Stimulated activated naive CD8-positive, alpha-beta T cell treated with anti-CD3 and anti-CD28 coated beads, Interleukin-15, amount 100 ng/mL, for 72 hours (primary cell): ENCODE data around the gene BLM.
A peak's percentile ranks its signal among the peaks of the same experiment; 100 is the strongest.

ENCODE experiments used
- ATAC-seq: fragments of 150-1000 bp; cut with Tn5 transposase; 2 replicates; pipeline ENCODE4 v1.10.0; 2021; ENCODE audit warnings: mild to moderate bottlenecking, moderate library complexity
- DNase-seq, 2 donors: peaks; one replicate each; pipeline ENCODE4 v3.0.0; 2021 to 2022
- H3K27ac Mint-ChIP-seq, 2 donors: one replicate each; pipeline ENCODE4 v1.8.0; 2022; ENCODE audit warnings: mild to moderate bottlenecking in 2 of 2, mixed read lengths in 2 of 2, moderate library complexity in 2 of 2
- H3K27me3 Mint-ChIP-seq: one replicate; pipeline ENCODE4 v1.8.0; 2022; ENCODE audit warnings: mixed read lengths
- H3K4me1 Mint-ChIP-seq: one replicate; pipeline ENCODE4 v1.8.0; 2022; ENCODE audit warnings: mild to moderate bottlenecking, mixed read lengths
- H3K4me3 Mint-ChIP-seq, 2 donors: one replicate each; pipeline ENCODE4 v1.8.0; 2022; ENCODE audit warnings: mild to moderate bottlenecking in 2 of 2, mixed read lengths in 2 of 2, moderate library complexity in 1 of 2
- H3K9me3 Mint-ChIP-seq, 2 donors: one replicate each; pipeline ENCODE4 v1.8.0; 2022; ENCODE audit warnings: mixed read lengths in 2 of 2

BLM gene

DNA sequence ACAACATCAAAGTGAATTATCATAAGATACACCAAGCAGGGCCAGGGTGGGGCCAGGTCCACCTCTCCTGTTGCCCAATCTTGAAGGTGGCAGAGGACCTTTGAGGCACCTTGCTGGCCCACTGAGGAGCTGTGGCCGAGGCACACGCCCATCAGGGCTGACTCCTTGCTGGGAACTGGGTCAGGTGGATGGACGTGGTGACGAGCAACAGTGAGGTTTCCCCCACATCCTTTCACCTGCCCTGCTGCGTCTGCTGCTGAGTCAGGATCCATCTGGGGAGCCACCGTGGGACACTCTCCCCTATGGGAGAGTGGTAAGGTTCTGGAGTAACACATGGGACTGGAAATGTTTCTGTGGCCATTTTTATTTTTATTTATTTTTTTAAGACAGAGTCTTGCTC, 134.0 kb downstream of the BLM start:
- peak overlapping the region; percentile 76 to 83 for H3K4me3 Mint-ChIP-seq
- H3K9me3 Mint-ChIP-seq: peaks cover 6 to 10% of the 10 kb centered on the region in 2 donors
- H3K27me3 Mint-ChIP-seq: no peaks in the 10 kb centered on the region
- H3K4me1 Mint-ChIP-seq: peaks cover 64% of the 10 kb centered on the region
- H3K27ac Mint-ChIP-seq: peak overlapping the region; percentile 69 to 98
- peak; percentile 57 for ATAC-seq
- DNase-seq: peak in 1 of 2 donors; percentile 84

DNA sequence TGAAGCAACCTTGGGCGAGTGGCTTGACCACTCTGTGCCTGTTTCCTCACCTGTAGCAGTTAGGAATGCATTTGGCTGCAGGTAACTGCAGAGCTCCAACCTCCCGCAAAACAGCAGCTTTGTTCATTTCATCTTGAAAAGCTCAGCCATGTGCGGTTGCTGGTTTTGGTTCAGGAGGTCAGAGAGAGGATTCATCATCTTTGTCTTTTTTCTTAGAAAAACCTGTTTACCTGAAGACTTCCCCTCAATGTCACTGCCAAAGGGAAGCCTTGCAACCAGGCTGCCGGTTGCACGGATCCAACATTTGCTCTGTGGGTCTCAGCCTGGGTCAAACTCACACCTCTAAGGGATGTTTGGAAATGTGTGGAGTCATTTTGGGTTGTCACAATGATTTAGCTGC, 134.8 kb downstream of the BLM start:
- Mint-ChIP-seq H3K4me3 (peak overlapping the region; percentile 76 to 83), H3K27ac (peak overlapping the region; percentile 92 to 98), H3K9me3 (peaks cover 6 to 10% of the 10 kb centered on the region in 2 donors), H3K4me1 (peaks cover 67% of the 10 kb centered on the region), H3K27me3 (no peaks in the 10 kb centered on the region)
- DNase-seq (peak in 1 of 2 donors; percentile 74), ATAC-seq (peak; percentile 7)

DNA sequence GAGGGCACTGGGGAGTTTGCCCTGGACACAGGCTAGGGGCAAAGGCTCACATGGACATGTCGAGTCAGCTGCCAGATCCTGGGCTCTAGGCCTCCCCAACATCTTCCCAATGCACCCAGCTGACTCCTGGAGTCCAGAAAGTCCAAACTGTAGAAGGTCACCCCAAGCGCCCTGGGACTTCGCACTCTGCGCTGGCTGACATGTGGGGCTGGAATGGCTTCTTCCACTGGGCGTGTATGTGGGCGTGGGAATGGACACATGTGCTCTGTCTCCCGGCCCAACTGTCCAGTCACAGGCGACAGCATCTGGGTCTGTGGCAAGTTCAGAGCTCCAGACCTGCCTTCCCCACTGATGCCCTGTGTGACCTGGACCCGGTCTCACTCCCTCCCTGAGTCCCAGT, 138.0 kb downstream of the BLM start:
- H3K9me3 Mint-ChIP-seq: peaks cover 6 to 10% of the 10 kb centered on the region in 2 donors
- H3K4me3 Mint-ChIP-seq: peak overlapping the region in 1 of 2 donors; percentile 35
- no peak for ATAC-seq
- peaks cover 93% of the 10 kb centered on the region for H3K4me1 Mint-ChIP-seq
- peak overlapping the region in 1 of 2 donors; percentile 91 for H3K27ac Mint-ChIP-seq
- no peak for DNase-seq
- H3K27me3 Mint-ChIP-seq: no peaks in the 10 kb centered on the region

DNA sequence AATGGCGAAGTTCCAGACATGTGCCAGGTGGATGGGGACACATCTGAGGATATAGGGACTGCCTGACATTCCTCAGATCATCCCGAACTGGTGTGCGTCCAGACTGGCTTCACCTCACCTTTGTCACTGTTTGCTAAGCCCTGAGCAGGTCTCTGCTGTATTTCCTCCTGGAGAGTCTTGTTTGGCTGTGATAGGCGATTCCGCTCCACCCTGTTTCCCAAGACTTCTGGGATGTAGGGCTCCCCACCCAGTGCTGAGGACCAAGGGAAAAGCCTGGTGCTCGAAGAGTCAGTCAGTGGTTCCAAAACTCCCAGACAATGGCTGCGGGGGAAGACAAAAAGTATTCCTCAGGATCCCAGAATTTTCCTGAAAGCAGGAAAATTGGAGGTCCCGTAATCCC, 140.2 kb downstream of the BLM start:
- Mint-ChIP-seq H3K4me3 (peak overlapping the region in 1 of 2 donors; percentile 49), H3K9me3 (peaks cover 0 to 6% of the 10 kb centered on the region in 2 donors), H3K4me1 (peaks cover 73% of the 10 kb centered on the region), H3K27me3 (no peaks in the 10 kb centered on the region), H3K27ac (peak overlapping the region in 1 of 2 donors; percentile 86)
- ATAC-seq: no peak
- DNase-seq: no peak

DNA sequence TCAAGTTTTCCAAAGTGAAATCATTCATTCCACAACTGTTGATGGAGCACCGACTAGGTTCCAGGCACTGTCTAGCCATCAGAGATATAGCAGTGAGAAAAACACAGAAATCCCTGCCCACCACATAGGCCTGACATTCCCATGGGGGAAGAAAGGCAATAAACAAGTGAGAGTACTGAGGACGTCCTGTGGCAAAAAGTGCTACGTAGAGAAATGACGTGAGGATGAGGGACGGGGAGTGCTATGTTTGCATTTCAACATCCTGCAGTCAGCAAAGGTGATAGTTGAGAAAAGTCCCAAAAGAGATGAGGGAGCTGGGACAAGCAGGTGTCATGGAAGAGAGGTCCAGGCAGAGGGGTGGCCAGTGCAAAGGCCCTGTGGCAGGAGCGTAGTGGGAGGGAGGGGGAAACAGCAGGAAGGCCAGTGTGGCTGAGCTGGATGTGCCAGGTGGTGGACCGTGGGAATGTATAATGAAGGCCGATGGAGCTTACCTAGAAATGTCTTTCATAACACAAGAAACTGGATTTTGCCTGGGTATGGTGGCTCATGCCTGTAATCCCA, 140.8 kb downstream of the BLM start:
- no peak for ATAC-seq
- Mint-ChIP-seq H3K27me3 (no peaks in the 10 kb centered on the region), H3K4me3 (peak overlapping the region in 1 of 2 donors; percentile 12), H3K9me3 (peaks cover 0 to 6% of the 10 kb centered on the region in 2 donors), H3K4me1 (peaks cover 68% of the 10 kb centered on the region), H3K27ac (peak overlapping the region in 1 of 2 donors; percentile 75)
- DNase-seq: no peak

DNA sequence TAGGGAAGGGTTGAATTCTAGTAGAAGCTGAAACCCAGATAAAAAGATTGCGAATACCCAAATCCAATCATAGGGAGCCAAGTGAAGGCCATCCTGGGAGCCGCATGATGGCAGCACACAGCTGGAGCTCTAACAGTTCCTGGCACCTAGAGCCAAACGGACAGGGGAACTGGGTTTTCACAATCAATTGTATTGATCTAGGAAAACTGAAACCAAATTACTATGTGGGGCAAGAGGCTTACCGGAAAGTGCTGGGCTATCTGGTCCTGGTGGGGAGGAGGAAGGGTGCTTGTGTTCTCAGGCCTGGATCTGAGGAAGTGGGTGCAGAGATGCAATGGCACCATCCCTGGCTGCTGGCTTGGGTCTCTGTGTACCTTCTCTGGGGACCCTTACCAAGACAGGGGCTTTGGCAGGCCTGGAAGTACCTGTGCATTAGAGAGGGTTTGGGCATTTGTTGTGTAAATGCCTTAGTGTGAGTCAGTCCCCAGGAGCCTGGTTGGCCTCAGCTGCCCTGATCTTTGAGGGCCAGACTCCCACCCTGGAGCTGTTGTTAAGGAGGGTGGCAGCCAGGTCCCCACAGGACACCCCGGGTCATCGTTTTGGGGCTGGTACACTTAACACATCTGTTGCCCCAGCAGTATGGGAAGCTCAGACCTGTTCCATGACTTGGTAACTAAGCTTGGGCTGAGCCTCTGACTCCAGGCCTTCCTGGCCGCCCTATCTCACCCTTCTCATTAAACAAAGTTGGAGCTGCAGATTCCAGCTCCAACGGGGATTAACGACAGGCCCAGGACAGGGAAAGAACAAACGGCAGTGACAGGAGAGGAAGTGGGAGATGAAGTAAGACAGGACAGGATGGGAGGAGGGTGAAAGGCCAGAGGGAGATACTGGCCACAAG, 142.3 kb downstream of the BLM start:
- H3K4me1 Mint-ChIP-seq: peaks cover 64% of the 10 kb centered on the region
- ATAC-seq: no peak
- H3K27ac Mint-ChIP-seq: peak overlapping the region; percentile 49 to 83
- H3K27me3 Mint-ChIP-seq: no peaks in the 10 kb centered on the region
- no peak for DNase-seq
- H3K9me3 Mint-ChIP-seq: peaks cover 0 to 2% of the 10 kb centered on the region in 2 donors
- H3K4me3 Mint-ChIP-seq: no peak overlapping the region

DNA sequence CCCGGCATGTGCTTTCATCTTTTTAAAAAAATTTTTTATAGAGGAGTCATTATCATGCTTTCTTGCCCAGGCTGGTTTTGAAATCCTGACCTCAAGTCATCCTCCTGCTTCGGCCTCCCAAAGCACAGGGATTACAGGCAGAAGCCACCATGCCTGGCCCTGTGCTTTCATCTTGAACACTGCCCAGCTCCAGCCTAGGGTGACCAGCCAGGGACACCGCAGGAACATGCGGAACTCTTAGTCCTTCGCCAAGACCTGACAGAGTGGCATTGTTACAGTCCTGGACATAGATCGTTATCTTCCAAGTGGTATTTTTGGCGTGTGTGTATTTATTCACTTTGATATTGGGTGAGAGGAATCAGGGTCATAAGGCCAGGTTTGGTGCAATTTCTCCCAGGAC, 143.3 kb downstream of the BLM start:
- no peaks in the 10 kb centered on the region for H3K9me3 Mint-ChIP-seq

DNA sequence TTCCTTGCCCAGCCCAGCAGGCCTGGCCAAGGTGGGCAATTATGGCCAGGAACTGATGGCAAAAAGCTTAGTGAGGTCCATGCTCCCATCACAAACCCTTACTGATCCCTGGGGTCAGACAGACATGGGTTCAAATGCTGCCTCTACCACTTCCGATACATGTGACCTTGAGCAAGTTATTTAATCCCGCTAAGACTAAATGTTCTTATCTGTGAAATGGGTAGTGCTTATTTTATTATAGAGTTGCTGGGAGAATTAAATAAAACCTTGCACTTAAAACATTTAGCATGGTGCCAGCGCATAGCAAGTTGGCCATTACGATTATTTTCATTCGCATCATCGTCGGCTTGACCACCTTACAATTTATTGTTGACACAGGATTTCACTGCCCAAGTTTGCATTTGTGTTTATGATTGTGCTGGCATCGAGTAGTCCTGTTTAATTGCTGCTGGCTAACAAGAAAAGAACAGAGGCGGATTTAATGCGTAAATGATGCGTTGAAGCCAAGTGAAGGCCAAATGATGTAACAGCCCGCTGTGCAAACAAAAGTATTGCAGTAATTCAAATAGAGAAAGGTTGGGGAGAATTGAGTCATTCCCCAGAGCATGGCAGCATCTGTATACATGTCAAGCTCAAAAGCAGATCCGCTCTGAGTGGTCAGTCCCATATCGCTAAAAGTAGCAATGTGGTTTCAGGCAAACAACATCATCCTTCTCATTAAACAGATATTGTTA, 144.0 kb downstream of the BLM start:
- Mint-ChIP-seq H3K27ac (no peak overlapping the region), H3K4me1 (peaks cover 48% of the 10 kb centered on the region), H3K9me3 (no peaks in the 10 kb centered on the region), H3K4me3 (no peak overlapping the region), H3K27me3 (no peaks in the 10 kb centered on the region)
- ATAC-seq (no peak), DNase-seq (no peak)

More for the DNA sequence above, 143.3 kb downstream of the BLM start:
- DNase-seq: no peak
- ATAC-seq: no peak
- H3K27ac Mint-ChIP-seq: peak overlapping the region in 1 of 2 donors; percentile 10
- H3K4me1 Mint-ChIP-seq: peaks cover 54% of the 10 kb centered on the region
- no peak overlapping the region for H3K4me3 Mint-ChIP-seq
- no peaks in the 10 kb centered on the region for H3K27me3 Mint-ChIP-seq

DNA sequence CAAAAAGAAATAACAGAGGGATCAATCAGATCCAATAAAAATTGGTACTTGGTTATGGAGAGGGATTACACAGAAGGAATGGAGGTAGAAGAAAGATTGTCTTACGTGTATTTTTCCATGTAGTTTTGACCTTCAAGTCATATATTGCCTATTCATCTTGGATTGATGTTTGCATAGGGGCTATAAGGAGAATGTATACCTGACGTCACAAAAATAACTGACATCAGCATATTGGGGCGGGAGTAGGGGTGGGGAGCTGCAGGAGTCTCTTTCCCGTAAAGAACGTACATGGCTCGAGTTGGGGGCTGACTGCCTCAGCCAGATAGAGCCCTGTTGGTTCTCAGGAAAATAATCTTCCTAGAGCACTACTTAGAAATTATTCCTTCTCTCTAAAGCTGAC, 145.3 kb downstream of the BLM start:
- no peak for ATAC-seq
- H3K4me1 Mint-ChIP-seq: peaks cover 34% of the 10 kb centered on the region
- H3K9me3 Mint-ChIP-seq: no peaks in the 10 kb centered on the region
- H3K27ac Mint-ChIP-seq: no peak overlapping the region
- peaks cover 9% of the 10 kb centered on the region for H3K27me3 Mint-ChIP-seq
- H3K4me3 Mint-ChIP-seq: no peak overlapping the region
- no peak for DNase-seq

DNA sequence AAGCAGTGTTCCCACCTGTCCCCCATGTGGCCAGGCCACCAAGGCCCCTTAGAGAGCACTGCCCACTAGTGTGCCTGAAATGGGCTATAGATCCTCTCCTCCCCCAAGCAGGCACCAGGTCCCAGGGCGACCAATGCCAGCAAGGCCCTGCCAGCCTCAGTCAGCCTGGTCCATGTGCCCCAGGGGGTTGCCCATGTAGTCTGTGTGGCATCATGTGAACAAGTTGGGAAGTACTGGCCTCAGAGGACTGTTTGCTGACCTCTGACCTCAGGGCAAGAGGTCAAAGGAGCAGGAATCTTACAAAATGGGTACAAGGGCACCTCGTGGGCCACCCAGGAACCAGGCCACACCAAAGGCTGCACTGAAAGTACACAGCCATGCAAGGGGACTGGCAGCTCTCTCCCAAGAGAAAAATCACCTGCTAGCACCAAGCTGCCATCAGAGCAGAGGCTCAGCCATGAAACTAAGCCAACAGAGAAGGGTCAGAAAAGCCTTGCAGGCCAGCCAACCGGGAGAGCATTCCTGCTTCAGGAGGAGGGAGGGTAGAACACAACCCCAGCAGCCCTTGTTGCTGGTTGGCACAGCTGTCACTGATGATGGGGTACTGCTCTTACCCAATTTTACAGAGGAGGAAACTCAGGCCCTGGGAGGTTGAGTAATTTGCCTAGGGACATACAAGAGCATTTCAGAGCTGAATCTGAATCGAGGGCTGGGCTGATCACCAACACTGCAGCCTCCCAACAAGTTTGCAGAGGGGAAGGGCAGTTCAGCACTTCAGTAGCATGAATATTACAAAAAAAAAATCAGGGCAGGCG, 146.0 kb downstream of the BLM start:
- DNase-seq (no peak), ATAC-seq (no peak)
- peaks cover 9% of the 10 kb centered on the region for H3K27me3 Mint-ChIP-seq
- H3K9me3 Mint-ChIP-seq: no peaks in the 10 kb centered on the region
- peaks cover 31% of the 10 kb centered on the region for H3K4me1 Mint-ChIP-seq
- no peak overlapping the region for H3K4me3 Mint-ChIP-seq
- peak overlapping the region in 1 of 2 donors; percentile 17 for H3K27ac Mint-ChIP-seq

DNA sequence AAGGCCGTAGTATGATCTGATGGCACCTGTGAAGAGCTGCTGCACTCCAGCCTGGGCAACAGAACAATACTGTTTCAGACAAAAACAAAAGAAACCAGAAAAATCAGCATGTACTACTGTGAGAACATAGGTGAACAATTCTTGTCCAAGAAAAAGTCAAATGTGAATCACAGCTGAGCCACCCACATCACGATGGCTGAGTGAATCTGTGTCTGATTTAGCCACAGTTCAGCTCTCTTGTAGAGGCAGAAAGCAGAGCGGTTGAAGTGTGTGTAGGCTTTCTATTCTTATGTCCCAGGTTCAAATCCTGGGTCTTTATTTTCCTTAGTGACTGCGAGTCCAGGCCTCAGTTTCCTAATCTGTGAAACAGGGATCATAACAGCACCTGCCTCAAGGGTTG, 146.8 kb downstream of the BLM start:
- Mint-ChIP-seq H3K4me1 (peaks cover 35% of the 10 kb centered on the region), H3K27me3 (peaks cover 9% of the 10 kb centered on the region), H3K27ac (peak overlapping the region in 1 of 2 donors; percentile 23), H3K4me3 (no peak overlapping the region), H3K9me3 (no peaks in the 10 kb centered on the region)
- no peak for DNase-seq
- ATAC-seq: peak; percentile 64

DNA sequence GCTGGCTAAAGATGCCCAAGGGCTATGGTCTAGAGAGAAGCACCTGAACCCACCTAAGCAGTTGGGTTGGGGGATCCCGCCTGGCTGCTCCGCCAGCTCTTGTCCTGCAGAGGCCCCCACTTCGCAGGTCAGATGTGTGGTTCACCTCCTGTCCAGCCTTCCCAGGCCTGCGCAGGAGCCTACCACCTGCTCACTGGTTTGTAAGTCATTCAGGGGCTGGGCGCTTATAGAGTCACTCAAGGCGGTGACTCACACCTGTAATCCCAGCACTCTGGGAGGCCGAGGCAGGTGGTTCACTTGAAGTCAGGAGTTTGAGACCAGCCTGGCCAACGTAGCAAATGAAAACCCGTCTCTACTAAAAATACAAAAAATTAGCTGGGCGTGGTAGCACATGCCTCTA, 147.4 kb downstream of the BLM start:
- H3K4me3 Mint-ChIP-seq: no peak overlapping the region
- DNase-seq: no peak
- no peak for ATAC-seq
- no peaks in the 10 kb centered on the region for H3K9me3 Mint-ChIP-seq
- H3K27me3 Mint-ChIP-seq: peaks cover 9% of the 10 kb centered on the region
- no peak overlapping the region for H3K27ac Mint-ChIP-seq
- peaks cover 35% of the 10 kb centered on the region for H3K4me1 Mint-ChIP-seq

DNA sequence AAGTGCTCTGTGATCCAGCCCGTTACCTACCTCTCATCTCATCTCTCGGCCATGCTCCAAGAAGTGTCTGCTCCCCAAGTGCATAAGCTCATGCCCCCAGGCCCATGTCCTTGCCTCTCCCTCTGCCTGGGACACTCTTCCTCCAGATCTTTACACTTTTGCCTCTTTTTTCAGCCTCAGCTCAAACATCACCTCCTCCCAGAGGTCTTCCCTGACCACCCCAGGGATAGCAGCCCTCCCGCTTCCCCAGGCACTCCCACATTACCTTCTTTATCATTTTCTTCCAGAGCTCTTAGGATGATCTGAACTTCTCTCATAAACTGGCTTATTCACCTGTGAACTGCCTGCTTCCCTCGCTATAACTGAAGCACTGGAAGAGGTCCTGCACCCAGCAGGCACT, 148.6 kb downstream of the BLM start:
- Mint-ChIP-seq H3K9me3 (no peaks in the 10 kb centered on the region), H3K27me3 (peaks cover 9% of the 10 kb centered on the region), H3K4me1 (peaks cover 41% of the 10 kb centered on the region), H3K27ac (peak overlapping the region; percentile 39 to 59), H3K4me3 (no peak overlapping the region)
- ATAC-seq (no peak), DNase-seq (no peak)
